HT1080 (cell line): Measurements from ENCODE around the gene SMC1A. TPM values are rescaled to one million over a fixed set of nuclear protein-coding genes. Genes with fewer than 3 reads are reported as not detected.
A peak's percentile ranks its signal among the peaks of the same experiment; 100 is the strongest.
"Not testable (repeated sequence)": the region's sequence is repeated elsewhere in the genome, so short reads cannot be mapped to it uniquely, and the experiment has no call there.

Source experiments
- DNase-seq: peaks from one replicate; pipeline ENCODE4 v3.0.0-alpha.2; 2015; ENCODE audit warnings: low read depth
- total RNA-seq: library from RNA; depleted of rRNA; stranded (reverse); fragments of >200 nt; shearing (Covaris generic); gene quantifications from 2 replicates; pipeline ENCODE4 v1.2.3, GENCODE V29; 2014

The SMC1A gene
- total RNA-seq, 1 experiment from 2014 or later = 26.0 TPM

GRCh38 chrX:53422861-53423306, 430 bp upstream of the SMC1A start, which contains the start of gene RIBC1:
Gene RIBC1, plus strand, starts transcription at chrX:53422873. Its CDS starts 3,404 bp downstream, at chrX:53426277.
- no peak for DNase-seq

GRCh38 chrX:53421772-53422085, 725 bp downstream of the SMC1A start:
- no peak for DNase-seq

- no peak for DNase-seq
Observed at GRCh38 chrX:53421125-53421524, 1.3 kb downstream of the SMC1A start.

GRCh38 chrX:53420351-53420750, 2.1 kb downstream of the SMC1A start:
- not testable (repeated sequence) for DNase-seq

GRCh38 chrX:53412446-53412845, 10.0 kb downstream of the SMC1A start:
- DNase-seq = no peak

GRCh38 chrX:53403535-53403934, 18.9 kb downstream of the SMC1A start:
- no peak for DNase-seq

GRCh38 chrX:53398216-53398615, 24.2 kb downstream of the SMC1A start:
- peak; percentile 13 for DNase-seq

- no peak for DNase-seq
Observed at GRCh38 chrX:53395605-53396298, 26.7 kb downstream of the SMC1A start.

- no peak for DNase-seq
Observed at GRCh38 chrX:53383376-53384076, 38.9 kb downstream of the SMC1A start.

- no peak for DNase-seq
Observed at GRCh38 chrX:53379747-53380146, 42.7 kb downstream of the SMC1A start.

- DNase-seq = no peak
Observed at GRCh38 chrX:53379008-53379710, 43.3 kb downstream of the SMC1A start.

- no peak for DNase-seq
Observed at GRCh38 chrX:53377464-53377863, 45.0 kb downstream of the SMC1A start.

GRCh38 chrX:53376888-53377287, 45.6 kb downstream of the SMC1A start:
- DNase-seq = no peak

GRCh38 chrX:53374923-53375322, 47.5 kb downstream of the SMC1A start:
- DNase-seq = no peak

GRCh38 chrX:53374222-53374820, 48.1 kb downstream of the SMC1A start:
- no peak for DNase-seq

- DNase-seq = no peak
Observed at GRCh38 chrX:53373307-53373706, 49.1 kb downstream of the SMC1A start.

- not testable (repeated sequence) for DNase-seq
Observed at GRCh38 chrX:53366454-53366853, 56.0 kb downstream of the SMC1A start.

GRCh38 chrX:53362449-53362848, 60.0 kb downstream of the SMC1A start:
- DNase-seq = no peak

GRCh38 chrX:53357799-53358530, 64.5 kb downstream of the SMC1A start:
- DNase-seq = no peak

GRCh38 chrX:53356186-53356585, 66.3 kb downstream of the SMC1A start:
- DNase-seq = no peak

GRCh38 chrX:53354669-53355068, 67.8 kb downstream of the SMC1A start:
- no peak for DNase-seq
